Stromal cell of bone marrow (primary cell): Measurements from ENCODE around the gene ACTR1A.
"Not testable (repeated sequence)": the region's sequence is repeated elsewhere in the genome, so short reads cannot be mapped to it uniquely, and the experiment has no call there.

Source experiments
- DNase-seq: peaks from one replicate; pipeline ENCODE4 v3.0.0-alpha.2; 2012; ENCODE audit warnings: low read depth

The ACTR1A gene

DNA sequence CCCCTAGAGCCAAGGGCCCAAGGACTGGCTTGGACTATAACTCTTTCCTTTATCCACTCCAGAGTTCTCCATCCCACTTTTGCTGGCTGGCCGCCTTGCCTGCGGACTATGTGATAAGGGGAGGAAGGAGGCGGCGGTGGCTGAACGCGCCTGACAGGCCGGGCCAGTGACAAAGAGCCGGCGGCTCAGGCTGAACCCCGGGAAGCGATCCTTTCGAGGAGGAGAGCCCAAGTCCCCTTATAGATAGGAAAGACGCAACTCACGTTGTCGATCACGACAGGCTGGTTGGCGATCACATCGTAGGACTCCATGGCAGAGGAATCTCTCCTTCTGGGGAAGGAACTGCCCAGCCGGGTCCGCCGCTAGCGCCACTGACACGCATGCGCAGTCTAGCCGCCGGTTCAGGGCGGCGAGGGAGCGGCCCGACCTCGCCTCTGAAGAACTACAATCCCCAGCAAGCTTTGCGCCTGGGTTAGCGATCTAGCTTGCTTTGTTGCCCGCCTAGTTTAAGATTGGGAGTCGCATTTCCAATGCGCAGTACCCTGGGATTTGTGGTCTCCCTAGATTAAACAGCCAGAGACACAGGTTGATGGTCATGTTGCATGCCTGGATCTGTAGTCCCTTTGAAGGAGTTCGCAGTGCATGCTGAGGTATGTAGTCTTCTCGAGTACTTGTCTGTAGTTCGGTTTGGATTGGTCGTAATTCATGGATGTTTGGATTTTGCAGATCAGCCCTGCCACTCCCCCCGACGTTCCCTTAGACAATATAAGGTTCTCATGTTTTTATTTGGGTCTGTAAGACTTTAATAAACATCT is at the start of gene ACTR1A:
Gene ACTR1A, minus strand, starts transcription at position 376 of the 815 bp plus-strand sequence. Its CDS starts 65 bp downstream, at position 311.
- DNase-seq = peak; percentile 98

DNA sequence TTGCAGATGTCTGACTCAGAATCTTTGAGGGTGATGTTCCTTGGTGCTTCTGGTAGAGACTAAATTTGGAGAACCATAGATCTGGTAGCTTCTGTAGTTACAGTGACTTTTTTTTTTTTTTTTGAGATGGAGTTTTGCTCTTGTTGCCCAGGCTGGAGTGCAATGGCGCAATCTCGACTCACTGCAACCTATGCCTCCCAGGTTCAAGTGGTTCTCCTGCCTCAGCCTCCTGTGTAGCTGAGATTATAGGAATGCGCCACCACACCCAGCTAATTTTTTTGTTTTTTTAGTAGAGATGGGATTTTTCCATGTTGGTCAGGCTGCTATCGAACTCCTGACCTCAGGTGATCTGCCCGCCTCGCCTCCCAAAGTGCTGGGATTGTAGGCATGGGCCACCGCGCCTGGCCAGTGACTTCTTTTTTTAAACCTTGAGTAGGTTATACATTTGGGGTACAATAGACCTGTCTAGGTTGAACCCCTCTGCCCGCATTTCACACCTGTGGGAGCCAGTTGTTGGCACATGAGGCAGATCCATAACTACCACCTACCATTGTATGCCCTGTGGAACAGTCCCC is 48.2 kb upstream of the ACTR1A start:
- no peak for DNase-seq

DNA sequence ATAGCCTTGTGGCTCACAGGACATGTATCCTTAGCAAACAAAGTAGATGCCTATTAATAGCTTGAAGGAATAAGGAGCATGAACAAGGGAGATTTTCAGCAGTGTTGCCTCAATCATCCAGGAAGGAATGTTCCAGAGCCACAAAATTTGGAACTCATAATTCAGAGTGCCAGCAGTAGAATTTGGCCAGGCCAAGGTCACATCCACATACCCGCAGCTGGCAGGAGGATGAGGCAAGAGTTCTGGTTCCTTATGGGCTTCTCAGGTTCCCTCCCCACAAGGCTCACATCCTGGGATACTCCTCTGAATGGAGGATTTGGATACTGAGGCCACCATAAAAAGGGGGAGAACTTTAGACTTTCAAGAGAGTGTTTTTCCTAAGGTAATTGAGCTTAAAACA is 47.0 kb upstream of the ACTR1A start:
- no peak for DNase-seq

DNA sequence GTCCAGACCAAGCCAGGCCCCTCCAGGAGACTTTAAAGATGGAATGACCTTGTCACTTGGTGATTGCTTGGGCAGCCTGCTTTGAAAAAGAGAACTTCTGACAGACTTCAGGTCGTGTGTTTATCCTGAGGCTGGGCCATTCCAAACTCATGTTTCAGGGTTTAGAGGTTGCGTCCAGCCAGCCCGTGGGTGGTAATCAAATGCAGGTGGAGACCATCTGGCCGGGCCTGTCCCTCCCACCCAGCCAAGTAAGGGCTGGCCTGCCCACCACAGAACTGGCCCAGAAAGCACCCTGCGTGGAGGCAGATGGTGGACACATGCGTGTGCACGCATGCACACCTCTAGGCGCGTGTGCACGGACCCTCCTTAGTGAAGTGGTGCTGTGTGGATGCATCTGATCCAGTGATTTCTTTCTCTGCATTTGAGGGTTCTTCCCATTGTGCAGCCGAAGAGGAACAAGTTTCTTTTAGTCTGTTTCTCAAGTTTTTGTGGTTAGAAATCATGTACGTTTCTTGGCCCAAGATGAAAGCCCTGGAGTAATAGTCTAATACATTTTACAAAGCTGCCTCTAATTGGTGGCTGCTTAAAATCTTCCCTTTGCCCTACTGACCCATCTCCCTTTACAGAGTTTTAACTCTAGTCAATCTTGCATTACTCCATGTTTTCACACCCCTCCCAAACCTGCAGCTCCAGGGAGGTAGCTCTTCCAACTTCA is 44.3 kb upstream of the ACTR1A start:
- no peak for DNase-seq

DNA sequence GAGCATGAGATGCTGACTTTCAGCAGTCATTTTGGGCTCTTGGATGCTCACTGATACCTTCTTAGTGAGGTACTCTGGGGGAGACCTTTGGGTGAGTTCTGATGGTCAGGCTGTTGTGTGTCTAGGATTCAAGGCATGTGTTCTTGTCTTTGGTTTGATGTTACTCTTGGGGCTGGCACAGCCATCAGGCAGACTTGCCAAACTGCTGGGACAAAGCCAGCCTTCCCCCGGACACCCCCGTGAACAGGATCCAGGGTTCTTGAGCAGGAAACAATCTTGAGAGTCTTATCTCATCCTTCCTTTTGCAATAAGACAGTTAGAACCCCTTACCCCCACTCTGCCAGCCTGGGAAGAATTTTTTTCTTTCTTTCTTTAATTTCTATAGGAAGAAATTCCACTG is 43.5 kb upstream of the ACTR1A start:
- DNase-seq = no peak

DNA sequence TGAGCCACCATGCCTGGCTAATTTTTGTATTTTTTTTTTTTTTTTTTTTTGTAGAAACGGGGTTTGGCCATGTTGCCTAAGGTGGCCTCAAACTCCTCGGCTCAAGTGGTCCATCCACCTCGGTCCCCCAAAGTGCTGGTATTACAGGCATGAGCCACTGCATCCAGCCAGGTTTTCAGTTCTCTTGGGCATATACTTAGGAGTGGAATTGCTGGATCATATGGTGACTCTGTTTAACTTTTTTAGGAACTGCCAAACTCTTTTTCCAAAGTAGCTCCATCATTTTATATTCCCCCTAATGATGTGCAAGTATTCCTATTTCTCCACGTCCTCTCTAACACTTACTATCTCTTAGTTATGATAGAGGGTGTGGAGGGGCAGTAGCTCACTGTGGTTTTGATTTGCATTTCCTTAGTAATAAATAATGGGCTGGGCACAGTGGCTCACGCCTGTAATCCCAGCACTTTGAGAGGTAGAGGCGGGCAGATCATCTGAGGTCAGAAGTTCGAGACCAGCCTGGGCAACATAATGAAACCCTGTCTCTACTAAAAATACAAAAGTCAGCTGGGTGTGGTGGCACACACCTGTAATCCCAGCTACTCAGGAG is 42.9 kb upstream of the ACTR1A start:
- no peak for DNase-seq

DNA sequence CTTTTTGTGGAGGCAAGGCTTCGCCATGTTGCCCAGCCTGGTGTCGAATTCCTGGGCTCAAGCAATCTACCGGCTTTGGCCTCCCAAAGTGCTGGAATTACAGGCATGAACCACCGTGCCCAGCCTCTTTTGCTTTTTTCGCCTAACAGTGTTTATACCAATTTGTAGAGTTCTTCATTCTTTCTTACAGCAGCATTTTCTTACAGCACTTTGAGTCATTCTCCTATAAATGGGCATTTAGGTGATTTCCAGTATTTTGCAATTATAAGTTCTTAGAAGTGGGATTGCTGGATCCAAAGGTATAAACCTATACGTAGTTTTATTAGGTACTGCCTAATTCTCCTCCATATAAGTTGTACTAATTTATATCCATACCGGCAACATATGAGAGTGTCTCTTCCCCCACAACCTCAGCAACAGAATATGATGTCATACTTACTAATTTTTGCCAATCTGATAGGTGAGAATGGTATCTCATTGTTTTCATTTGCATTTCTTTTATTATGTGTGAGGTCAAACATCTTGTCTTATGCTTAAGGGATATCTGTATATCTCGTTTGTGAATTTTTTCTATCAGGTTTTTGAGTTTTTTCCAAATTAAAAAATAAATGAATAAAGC is 40.4 kb upstream of the ACTR1A start:
- no peak for DNase-seq

DNA sequence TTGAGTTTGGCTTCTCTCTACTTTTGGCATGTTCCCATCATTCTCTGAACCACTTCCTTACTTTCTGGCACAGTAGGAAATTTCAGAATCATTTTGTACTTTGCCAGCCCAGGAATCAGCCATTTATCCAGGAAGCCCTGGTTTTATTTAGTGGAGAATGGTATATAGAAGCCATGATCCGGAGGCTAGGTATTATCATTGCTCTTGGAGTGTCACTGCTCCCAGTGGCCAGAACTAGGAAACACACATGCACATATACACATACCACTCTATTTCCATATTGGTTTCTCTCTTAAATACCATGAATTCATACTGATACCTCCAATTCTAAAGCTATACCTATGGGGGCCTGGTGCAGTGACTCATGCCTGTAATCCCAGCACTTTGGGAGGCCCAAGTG is 37.5 kb upstream of the ACTR1A start:
- DNase-seq = no peak

DNA sequence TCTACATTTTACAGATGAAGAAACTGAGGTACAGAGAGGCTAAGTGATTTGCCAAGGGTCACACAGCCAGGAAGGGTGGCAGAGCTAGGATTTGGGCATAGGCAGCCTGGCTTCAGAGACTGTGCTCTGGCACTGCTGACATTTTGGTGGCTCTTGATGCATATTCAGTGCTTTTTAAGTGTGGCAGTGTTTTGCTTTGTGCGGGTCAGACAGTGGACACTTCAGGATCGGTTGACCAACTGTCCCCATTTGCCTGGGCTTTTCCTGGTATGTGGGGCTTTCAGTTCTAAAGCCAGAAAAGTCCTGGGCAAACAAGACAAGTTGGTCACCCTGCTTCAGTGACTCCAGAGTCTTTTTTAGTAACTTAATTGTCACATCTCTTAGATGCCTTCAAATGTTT is 36.3 kb upstream of the ACTR1A start:
- no peak for DNase-seq

DNA sequence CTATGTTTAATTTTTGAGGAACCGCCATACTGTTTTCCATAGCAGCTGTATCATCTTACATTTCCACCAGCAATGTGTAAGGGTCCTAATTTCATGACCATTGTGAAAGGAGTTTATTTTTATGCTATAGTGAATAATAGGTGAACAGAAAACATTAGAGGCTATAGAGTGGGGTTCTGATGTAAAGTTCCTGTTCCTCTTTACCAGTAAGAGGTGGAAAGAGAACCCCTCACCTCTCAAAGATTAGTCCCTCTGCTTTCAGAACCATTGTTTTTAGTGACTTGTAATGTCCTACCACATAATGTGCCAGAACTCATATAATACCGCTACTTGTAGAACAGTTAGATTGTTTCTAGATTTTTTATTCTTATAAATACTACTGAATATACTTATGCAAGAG is 35.4 kb upstream of the ACTR1A start:
- no peak for DNase-seq

DNA sequence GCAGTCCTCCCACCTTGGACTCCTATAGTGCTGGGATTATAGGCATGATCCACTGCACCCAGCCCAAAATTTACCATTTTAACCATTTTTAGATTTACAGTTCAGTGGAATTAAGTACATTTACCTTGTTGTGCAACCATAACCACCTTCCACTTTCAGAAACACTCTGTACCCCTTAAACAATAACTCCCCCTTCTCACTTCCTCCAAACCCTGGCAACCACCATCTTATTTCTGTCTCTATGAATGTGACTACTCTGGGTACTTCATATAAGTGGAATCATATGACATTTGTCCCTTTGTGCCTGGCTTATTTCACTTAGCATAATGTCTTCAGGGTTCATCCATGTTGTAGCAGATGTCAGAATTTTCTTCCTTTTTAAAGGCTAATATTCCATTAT is 34.9 kb upstream of the ACTR1A start:
- no peak for DNase-seq

DNA sequence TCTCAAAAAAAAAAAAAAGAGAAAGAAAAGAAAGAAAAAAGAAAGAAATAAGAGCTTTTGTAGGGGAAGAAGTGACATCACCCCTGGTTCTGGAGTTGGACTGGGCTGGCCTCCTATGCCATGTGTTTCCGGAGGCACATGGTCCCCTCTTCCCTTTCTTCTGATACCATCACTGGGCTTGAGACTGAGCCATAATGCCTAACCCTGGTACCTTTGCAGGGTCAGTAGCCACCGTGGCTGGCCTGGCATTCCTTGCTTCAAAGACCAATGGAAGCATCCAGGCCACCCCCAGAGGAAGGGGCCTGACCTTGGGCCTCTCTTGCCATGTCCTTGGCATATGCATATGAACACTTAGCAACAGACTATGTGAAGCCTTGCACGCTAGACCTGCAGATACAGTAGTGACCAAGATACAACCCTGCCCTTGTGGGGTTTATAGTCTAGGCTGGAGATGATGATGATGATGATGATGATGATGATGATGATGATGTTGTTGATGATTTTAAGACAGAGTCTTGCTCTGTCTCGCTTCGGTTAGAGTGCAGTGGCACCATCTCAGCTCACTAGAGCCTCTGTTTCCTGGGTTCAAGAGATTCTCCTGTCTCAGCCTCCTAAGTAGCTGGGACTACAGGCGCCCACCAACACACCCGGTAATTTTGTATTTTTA is 33.1 kb upstream of the ACTR1A start:
- DNase-seq = no peak

DNA sequence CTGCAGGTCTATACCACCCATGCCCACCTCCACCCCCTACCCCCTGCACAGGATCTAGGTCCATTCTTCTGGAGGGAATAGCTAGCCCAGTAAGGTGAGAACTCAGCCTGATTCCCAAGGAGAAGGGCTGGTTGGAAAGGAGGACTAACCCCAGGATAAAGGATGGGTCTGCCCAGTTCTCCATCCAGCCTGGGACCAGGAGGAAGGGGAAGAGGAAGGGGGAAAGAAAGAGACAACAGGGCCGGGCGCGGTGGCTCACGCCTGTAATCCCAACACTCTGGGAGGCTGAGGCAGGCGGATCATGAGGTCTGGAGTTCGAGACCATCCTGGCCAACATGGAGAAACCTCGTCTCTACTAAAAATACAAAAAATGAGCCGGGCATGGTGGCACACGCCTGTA is 32.5 kb upstream of the ACTR1A start:
- DNase-seq = not testable (repeated sequence)

DNA sequence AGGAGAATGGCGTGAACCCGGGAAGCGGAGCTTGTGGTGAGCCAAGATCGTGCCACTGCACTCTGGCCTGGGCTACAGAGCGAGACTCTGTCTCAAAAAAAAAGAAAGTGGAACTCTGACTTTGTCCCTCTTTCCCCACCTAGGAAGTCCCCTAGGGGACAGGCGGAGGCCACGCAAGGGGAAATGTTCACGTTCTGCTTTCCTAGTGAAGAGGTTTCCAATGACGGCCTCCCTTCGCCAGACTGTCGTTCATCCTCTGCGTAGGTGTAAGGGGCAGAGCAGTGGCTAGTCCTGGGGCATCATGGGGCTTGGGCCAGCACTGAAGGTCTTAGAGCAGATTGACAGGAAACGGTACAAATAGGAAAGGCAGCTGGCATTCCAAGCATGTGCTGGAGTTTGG is 31.8 kb upstream of the ACTR1A start:
- DNase-seq = no peak

DNA sequence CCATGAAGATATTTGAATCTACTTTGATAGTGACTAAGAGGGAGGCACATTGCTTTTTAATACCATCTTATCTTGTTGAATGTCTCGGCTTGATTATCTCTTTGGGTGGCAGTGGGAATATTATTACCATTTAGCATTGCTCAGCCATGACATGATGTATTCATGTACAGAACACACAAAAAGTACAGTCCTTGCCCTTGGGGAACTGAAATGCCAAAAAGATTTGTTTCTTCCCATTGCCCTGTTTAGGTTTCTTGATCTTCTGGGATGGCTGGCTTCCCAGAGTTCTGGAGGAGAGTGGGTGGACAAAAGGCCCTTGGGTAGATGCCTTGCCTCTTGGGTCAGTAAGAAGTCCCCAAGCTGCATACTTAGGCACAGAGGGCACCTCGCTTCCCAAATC is 25.0 kb upstream of the ACTR1A start:
- DNase-seq = no peak

DNA sequence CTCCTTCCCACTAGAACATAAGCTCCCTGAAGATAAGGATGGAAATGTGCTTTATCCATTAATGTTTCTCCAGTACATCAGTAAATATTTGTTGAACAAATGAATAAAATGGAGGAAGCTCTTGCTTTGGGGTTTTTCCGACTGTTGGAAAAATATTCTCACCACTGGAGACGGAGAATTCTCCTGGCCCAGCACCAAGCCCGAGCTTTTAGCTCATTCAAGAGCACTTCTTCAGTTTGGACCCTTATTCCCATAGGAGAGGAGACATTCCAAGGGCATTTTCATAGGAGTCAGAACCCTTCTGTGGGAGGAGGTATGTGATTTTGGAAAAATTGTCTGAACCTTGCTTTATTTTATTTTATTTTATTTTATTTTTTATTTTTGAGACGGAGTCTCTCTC is 22.2 kb upstream of the ACTR1A start:
- no peak for DNase-seq

DNA sequence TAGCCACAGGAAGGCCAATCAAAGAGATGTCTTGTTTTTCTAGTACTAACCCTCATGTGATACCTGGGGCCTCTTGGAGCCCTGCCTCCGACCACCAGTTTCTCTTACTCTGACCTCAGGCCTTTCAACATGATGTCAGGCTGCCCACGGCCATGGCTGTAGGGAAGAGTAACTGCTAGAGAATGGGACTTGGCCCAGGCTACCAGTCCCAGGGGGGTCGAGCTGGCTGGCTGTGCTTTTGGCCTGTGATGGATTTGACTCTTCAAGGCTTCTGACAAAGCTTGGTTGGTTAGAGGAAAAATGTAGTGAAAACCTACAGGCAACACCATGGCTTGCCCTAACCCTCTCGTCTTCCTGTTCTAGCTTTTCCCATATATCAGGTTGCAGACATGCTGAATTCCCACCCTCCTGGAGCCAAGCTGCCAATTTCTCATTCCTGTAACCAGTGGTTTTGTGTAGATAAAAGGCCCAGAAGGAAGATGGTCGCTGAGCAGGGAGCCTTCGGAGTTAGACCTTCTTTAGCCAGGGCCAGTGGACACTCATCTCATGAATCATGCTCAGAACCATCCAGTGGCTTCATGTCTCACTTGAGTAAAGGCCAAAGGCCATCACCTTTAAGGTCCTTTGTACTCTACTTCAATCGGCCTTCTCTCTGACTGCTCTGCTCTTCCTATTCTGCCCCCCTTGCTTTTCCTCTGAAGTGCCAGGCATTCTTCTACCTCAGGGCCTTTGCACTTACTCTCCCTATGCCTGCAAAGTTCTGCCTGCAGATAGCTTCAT is 20.9 kb upstream of the ACTR1A start:
- peak; percentile 80 for DNase-seq

DNA sequence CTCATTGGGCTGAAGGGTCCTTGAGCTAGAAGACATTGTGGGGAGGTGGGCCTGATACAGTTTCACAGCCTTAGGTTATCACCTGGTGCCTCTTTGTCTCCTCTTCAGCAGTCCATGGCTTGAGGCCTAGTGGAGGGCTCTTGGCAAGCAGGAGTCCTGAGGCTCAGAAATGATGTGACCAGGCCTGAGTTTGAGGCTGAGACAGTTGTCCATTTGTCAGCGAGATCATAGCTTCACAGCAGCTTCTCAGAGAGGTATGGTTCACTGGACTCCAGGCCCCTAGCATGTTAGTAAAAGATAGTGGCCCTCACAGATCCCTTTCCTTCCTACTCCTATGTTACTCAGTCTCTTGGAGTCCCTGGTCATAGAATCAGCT is 20.4 kb upstream of the ACTR1A start:
- no peak for DNase-seq

DNA sequence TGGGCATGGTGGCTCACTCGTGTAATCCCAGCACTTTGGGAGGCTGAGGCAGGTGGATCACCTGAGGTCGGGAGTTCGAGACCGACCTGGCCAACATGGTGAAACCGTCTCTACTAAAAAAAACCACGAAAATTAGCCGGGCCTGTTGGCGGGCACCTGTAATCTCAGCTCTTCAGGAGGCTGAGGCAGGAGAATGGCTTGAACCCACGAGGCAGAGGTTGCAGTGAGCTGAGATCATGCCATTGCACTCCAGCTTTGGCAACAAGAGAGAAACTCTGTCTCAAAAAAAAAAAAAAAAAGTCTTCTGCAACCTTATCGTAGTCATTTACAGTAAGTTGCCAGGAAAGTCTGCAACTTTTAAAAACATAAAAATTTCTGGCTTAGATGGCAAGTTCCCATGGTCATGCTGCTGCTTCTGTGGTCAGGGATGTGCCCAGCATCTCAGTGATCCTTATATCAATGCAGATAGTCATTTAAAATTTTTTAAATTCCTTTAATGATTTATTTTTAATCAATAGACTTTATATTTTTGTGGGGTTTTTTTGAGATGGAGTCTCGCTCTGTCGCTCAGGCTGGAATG is 16.8 kb upstream of the ACTR1A start:
- no peak for DNase-seq

DNA sequence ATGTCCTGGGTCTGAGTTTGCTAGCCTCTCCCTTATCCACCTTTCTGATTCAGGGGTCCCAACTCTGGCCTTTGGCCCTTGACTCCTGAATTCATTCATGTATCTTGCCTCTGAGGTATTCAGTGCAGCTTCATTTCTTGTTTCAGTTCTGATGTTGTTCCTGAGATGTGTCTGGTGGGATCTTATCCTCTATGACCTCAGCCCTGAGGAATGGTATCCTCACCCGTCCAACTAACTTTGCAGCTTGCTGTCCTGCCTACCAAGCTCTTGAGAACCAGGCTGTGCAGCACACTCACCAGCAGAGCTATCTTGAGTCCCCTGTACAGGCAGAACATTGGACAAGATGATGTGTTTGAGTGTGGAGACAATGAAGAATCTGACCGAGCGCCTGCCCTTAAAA is 15.0 kb upstream of the ACTR1A start:
- DNase-seq = no peak

DNA sequence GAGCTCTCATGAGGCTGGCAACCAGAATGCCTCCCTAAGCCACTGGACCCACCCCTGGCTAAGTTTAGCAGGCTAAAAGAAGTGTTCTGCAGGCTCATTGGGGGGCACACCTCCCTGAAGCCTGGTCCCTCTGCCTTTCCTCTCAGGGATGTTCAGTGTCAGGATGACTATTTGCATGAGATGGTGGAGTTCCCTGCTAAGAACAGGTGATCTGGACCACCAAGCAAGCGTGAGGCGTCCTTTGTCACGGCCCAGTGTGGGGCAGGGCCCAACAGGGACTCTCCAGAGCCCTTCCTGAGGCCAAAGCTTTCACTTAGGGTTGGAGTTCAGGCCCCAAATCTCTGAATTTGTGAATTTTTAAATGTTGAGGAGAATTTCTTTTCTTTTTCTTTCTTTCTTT is 13.2 kb upstream of the ACTR1A start:
- no peak for DNase-seq
